PFSK-1 (cell line): ENCODE measurements around the gene CREB3L2.

Experiments
- POLR2AphosphoS5 ChIP-seq: IDR thresholded peaks from 2 replicates; pipeline ENCODE4 v1.6.1; 2012; ENCODE audit warnings: low read depth, mild to moderate bottlenecking, control low read depth, low read length, moderate library complexity
- SIN3A ChIP-seq: IDR thresholded peaks from 2 replicates; pipeline ENCODE4 v1.6.1; 2012; ENCODE audit warnings: mild to moderate bottlenecking, low read length, moderate library complexity, borderline replicate concordance; ENCODE audit not compliant: insufficient read depth
- TAF1 ChIP-seq: IDR thresholded peaks from 2 replicates; pipeline ENCODE4 v1.6.1; 2012; ENCODE audit warnings: low read length, control low read depth, borderline replicate concordance; ENCODE audit not compliant: insufficient read depth
- TF ChIP-seq, protein P1 (sequence below), 2 experiments: IDR thresholded peaks; 2 replicates each; pipeline versions ENCODE4 v1.6.1 to v1.8.0; 2011 to 2012; ENCODE audit warnings: low read depth in 2 of 2, low read length in 2 of 2, control low read depth in 1 of 2, inconsistent platforms in 1 of 2, mild to moderate bottlenecking in 1 of 2, moderate library complexity in 1 of 2; ENCODE audit not compliant: insufficient read depth in 1 of 2

DNA sequence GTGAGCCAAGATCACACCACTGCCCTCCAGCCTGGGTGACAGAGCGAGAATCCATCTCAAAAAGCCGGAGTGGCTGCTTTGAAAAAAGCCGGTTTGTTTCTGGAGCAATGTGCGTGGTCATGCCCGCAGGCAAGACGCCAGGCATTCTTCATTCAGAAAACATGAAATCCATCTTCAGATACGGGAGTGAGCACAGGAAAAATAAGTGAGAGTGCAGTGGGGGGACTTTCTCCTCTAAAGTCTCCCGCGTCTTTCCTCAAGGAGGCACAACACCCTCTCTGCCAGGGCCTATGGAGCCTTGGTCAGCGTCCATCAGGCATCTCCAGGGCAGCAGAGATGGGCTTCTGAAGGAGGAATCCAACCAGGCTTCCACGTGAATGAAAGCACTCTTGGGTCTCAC, 92.8 kb downstream of the CREB3L2 start:
- TF ChIP-seq POLR2AphosphoS5 = no peak
- TF ChIP-seq, protein P1, sequence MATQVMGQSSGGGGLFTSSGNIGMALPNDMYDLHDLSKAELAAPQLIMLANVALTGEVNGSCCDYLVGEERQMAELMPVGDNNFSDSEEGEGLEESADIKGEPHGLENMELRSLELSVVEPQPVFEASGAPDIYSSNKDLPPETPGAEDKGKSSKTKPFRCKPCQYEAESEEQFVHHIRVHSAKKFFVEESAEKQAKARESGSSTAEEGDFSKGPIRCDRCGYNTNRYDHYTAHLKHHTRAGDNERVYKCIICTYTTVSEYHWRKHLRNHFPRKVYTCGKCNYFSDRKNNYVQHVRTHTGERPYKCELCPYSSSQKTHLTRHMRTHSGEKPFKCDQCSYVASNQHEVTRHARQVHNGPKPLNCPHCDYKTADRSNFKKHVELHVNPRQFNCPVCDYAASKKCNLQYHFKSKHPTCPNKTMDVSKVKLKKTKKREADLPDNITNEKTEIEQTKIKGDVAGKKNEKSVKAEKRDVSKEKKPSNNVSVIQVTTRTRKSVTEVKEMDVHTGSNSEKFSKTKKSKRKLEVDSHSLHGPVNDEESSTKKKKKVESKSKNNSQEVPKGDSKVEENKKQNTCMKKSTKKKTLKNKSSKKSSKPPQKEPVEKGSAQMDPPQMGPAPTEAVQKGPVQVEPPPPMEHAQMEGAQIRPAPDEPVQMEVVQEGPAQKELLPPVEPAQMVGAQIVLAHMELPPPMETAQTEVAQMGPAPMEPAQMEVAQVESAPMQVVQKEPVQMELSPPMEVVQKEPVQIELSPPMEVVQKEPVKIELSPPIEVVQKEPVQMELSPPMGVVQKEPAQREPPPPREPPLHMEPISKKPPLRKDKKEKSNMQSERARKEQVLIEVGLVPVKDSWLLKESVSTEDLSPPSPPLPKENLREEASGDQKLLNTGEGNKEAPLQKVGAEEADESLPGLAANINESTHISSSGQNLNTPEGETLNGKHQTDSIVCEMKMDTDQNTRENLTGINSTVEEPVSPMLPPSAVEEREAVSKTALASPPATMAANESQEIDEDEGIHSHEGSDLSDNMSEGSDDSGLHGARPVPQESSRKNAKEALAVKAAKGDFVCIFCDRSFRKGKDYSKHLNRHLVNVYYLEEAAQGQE (IDR thresholded peaks at IDR 0.05; ENCODE audit: insufficient read depth in 1 of 2, low read depth in 2 of 2, low read length in 2 of 2) = no peak
- TF ChIP-seq TAF1 = no peak
- no peak for TF ChIP-seq SIN3A
